ENCODE measurements around the gene TNFRSF19.
A peak's percentile ranks its signal among the peaks of the same experiment; 100 is the strongest.

The TNFRSF19 gene

GRCh38 chr13:23701186-23701585 is 131.0 kb downstream of the TNFRSF19 start:
- DNase-seq (ENCODE audit: low spot score), result no peak
- no peak overlapping the region for H3K4me3 ChIP-seq
- peak overlapping the region in 1 of 2 donors; percentile 80 for H3K27ac ChIP-seq
- TF ChIP-seq, protein P1, sequence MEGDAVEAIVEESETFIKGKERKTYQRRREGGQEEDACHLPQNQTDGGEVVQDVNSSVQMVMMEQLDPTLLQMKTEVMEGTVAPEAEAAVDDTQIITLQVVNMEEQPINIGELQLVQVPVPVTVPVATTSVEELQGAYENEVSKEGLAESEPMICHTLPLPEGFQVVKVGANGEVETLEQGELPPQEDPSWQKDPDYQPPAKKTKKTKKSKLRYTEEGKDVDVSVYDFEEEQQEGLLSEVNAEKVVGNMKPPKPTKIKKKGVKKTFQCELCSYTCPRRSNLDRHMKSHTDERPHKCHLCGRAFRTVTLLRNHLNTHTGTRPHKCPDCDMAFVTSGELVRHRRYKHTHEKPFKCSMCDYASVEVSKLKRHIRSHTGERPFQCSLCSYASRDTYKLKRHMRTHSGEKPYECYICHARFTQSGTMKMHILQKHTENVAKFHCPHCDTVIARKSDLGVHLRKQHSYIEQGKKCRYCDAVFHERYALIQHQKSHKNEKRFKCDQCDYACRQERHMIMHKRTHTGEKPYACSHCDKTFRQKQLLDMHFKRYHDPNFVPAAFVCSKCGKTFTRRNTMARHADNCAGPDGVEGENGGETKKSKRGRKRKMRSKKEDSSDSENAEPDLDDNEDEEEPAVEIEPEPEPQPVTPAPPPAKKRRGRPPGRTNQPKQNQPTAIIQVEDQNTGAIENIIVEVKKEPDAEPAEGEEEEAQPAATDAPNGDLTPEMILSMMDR (IDR thresholded peaks at IDR 0.05), result no peak

DNA sequence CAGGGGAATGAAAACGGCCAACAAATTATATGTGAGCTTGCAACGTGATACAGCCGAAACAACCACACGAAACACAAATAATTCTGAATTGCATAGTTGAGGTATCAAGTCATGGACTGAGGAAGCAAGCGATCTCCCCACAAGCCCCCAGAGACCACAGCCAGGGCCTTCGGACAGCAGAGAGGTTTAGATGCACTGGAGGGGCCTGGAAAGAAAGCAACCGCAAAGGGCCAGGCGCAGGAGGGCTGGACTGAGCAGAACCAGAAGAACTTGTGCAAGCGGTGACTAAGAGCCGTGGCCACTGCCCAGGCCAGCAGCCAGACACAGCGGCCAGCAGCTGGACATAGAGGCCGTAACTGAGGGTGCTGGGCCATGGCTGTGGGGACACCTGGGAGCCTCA is 131.4 kb downstream of the TNFRSF19 start:
- DNase-seq (ENCODE audit: low spot score), result peak; percentile 90
- Histone ChIP-seq H3K27ac (peak overlapping the region in 1 of 2 donors; percentile 73), H3K4me3 (no peak overlapping the region)
- TF ChIP-seq, protein P1 (IDR thresholded peaks at IDR 0.05), result no peak

GRCh38 chr13:23703246-23703860 is 133.1 kb downstream of the TNFRSF19 start:
- no peak for DNase-seq (ENCODE audit: low spot score)
- Histone ChIP-seq H3K4me3 (no peak overlapping the region), H3K27ac (peak overlapping the region in 1 of 2 donors; percentile 62)
- TF ChIP-seq, protein P1 (IDR thresholded peaks at IDR 0.05), result no peak

DNA sequence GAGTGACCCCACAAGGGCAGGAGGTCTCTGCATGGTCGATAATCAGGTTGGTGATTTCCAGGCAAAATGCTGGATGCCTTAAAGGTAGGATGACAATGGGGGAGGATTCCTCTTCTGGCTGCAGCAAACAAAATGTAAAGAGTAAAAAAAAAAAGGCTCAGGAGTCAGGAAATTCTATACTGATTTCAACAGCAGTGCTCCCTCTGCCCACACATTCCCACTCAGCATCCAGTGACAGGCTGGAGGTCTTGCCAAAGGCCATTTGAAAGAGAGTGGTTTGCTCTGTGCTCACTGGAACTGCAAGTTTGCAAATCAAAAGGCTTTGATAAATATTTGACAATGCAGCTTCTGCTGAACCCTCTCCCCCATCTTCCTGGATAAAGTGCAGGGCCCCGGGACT is 135.4 kb downstream of the TNFRSF19 start:
- Histone ChIP-seq H3K27ac (no peak overlapping the region), H3K4me3 (no peak overlapping the region)
- no peak for DNase-seq (ENCODE audit: low spot score)
- TF ChIP-seq, protein P1 (IDR thresholded peaks at IDR 0.05), result no peak

DNA sequence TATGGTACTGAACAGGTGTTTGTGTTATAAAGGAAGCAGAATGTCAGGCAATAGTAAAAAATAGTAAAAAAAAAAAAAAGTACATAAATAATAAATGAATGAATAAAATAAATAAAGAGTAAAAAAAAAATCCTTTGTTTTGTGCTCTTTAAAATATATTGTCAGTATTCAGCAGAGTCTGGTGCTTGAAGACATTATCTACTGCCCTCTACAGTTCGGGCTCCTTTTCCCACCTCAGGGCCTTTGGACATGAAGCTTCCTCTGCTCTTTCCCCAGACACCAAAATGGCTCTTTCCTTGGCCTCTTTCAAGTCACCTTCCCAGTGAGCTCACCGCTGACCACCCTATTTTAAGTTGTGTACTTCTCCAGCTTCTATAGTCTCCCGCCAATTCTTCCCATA is 137.5 kb downstream of the TNFRSF19 start:
- TF ChIP-seq, protein P1 (IDR thresholded peaks at IDR 0.05), result no peak
- no peak for DNase-seq (ENCODE audit: low spot score)
- Histone ChIP-seq H3K27ac (no peak overlapping the region), H3K4me3 (no peak overlapping the region)

- TF ChIP-seq, protein P1 (IDR thresholded peaks at IDR 0.05), result no peak
- Histone ChIP-seq H3K4me3 (no peak overlapping the region), H3K27ac (no peak overlapping the region)
- DNase-seq (ENCODE audit: low spot score), result no peak
These were observed 139.3 kb downstream of the TNFRSF19 start for GRCh38 chr13:23709536-23709935.

DNA sequence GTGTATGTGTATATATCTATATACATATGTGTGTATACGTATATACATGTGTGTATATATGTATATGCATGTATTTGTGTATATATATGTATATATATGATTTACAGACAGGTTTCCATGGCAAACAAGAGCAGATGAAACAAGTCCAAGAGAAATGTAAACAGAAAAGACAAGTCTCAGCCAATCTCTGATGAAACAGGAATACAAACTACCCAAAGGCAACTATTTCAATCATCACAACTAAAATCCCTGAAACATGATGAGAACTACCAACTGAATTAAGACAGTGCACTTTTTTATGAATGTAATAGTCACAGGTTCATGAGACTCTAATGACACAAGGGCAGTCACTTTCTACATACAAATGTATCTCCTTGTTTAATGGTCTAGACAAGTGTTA is 140.2 kb downstream of the TNFRSF19 start:
- DNase-seq (ENCODE audit: low spot score), result no peak
- Histone ChIP-seq H3K4me3 (no peak overlapping the region), H3K27ac (no peak overlapping the region)
- TF ChIP-seq, protein P1 (IDR thresholded peaks at IDR 0.05), result no peak
